Measurements from ENCODE around the gene PRKAA2. TPM values are rescaled to one million over a fixed set of nuclear protein-coding genes. Genes with fewer than 3 reads are reported as not detected.

The PRKAA2 gene
- total RNA-seq, 1 experiment from 2014 or later = 4.0 TPM

- Mint-ChIP-seq H3K27ac (no peak overlapping the region), H3K36me3 (ENCODE audit: insufficient read depth in 1 of 3, low read depth in 3 of 3) (peaks cover 4 to 13% (median 5%) of the 10 kb centered on the region in 3 experiments; a peak in 5 of 7 replicates)
Measured at GRCh38 chr1:56676571-56677035, 31.5 kb downstream of the PRKAA2 start.

More at GRCh38 chr1:56676571-56677035, 31.5 kb downstream of the PRKAA2 start:
- Histone ChIP-seq H4K5ac (ENCODE audit: insufficient read length, low read depth, low read length) (no peak overlapping the region), H3K79me1 (ENCODE audit: insufficient read depth, low read depth, low read length, poor library complexity, severe bottlenecking) (no peaks in the 10 kb centered on the region), H3K9ac (ENCODE audit: extremely low read depth, insufficient read length, low read length) (no peak overlapping the region), H2BK15ac (ENCODE audit: low read depth, low read length) (no peak overlapping the region), H3K18ac (ENCODE audit: insufficient read length, low read depth, low read length) (no peak overlapping the region), H3T11ph (ENCODE audit: low read length) (no peak overlapping the region), H2BK120ac (ENCODE audit: low read depth, low read length, poor library complexity, severe bottlenecking) (no peak overlapping the region), H2AK5ac (ENCODE audit: insufficient read length, low read length) (no peak overlapping the region), H3K14ac (ENCODE audit: insufficient read depth, low read length) (no peak overlapping the region), H2AFZ (ENCODE audit: low read length) (no peak overlapping the region), H4K91ac (ENCODE audit: insufficient read length, low read depth, low read length) (no peak overlapping the region), H4K20me1 (ENCODE audit: control insufficient read depth, insufficient read depth, insufficient read length) (no peaks in the 10 kb centered on the region), H3K23me2 (ENCODE audit: insufficient read length, low read depth, low read length, poor library complexity, severe bottlenecking) (no peaks in the 10 kb centered on the region), H3K9me3 (ENCODE audit: control insufficient read depth, low read depth, low read length) (no peaks in the 10 kb centered on the region), H3K4ac (ENCODE audit: low read depth, low read length) (no peak overlapping the region), H3K56ac (ENCODE audit: insufficient read length, low read depth, low read length) (no peak overlapping the region), H3K4me2 (ENCODE audit: insufficient read depth, insufficient read length, low read length) (no peak overlapping the region), H3K23ac (ENCODE audit: insufficient read length, low read depth, low read length) (no peak overlapping the region), H3K27ac (ENCODE audit: insufficient read length, low read depth, low read length) (no peak overlapping the region), H2BK12ac (ENCODE audit: insufficient read length, low read depth, low read length) (no peak overlapping the region), H3K79me2 (ENCODE audit: insufficient read depth, low read length) (no peaks in the 10 kb centered on the region), H4K8ac (replicated peaks; ENCODE audit: insufficient read length, low read depth, low read length) (no peak overlapping the region), H3K27me3 (ENCODE audit: insufficient read depth, low read length) (no peaks in the 10 kb centered on the region), H2BK20ac (ENCODE audit: low read depth, low read length, poor library complexity, severe bottlenecking) (no peak overlapping the region), H2BK5ac (ENCODE audit: insufficient read length, low read length) (no peak overlapping the region), H3K4me1 (ENCODE audit: insufficient read depth, low read length) (no peaks in the 10 kb centered on the region)
- no peak for DNase-seq
- no CpG with 5 or more reads among the region's 2 CpGs for WGBS (ENCODE audit: extremely low coverage, insufficient read length, low lambda C conversion rate)
- Mint-ChIP-seq H3K27me3 (ENCODE audit: low read depth) (no peaks in the 10 kb centered on the region), H3K4me1 (no peaks in the 10 kb centered on the region), H3K9me3 (peaks cover 0 to 3% of the 10 kb centered on the region in 2 experiments; a peak in 1 of 5 replicates), H3K4me3 (no peak overlapping the region)
- TF ChIP-seq, protein P1, sequence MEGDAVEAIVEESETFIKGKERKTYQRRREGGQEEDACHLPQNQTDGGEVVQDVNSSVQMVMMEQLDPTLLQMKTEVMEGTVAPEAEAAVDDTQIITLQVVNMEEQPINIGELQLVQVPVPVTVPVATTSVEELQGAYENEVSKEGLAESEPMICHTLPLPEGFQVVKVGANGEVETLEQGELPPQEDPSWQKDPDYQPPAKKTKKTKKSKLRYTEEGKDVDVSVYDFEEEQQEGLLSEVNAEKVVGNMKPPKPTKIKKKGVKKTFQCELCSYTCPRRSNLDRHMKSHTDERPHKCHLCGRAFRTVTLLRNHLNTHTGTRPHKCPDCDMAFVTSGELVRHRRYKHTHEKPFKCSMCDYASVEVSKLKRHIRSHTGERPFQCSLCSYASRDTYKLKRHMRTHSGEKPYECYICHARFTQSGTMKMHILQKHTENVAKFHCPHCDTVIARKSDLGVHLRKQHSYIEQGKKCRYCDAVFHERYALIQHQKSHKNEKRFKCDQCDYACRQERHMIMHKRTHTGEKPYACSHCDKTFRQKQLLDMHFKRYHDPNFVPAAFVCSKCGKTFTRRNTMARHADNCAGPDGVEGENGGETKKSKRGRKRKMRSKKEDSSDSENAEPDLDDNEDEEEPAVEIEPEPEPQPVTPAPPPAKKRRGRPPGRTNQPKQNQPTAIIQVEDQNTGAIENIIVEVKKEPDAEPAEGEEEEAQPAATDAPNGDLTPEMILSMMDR (conservative IDR thresholded peaks at IDR 0.05) = no peak

Measured in H9 (cell line).